GM19467 (cell line): Measurements from ENCODE around the gene SLC35F3.
"Not testable (repeated sequence)": the region's sequence is repeated elsewhere in the genome, so short reads cannot be mapped to it uniquely, and the experiment has no call there.

Experiments used
- ATAC-seq: cut with Tn5 transposase; IDR thresholded peaks from one replicate; pipeline ENCODE4 v1.9.1; 2021; ENCODE audit warnings: mild to moderate bottlenecking, moderate library complexity; ENCODE audit not compliant: unreplicated experiment

The SLC35F3 gene

GRCh38 chr1:234096161-234096770 is 191.8 kb downstream of the SLC35F3 start:
- ATAC-seq, result no peak

- no peak for ATAC-seq
These were observed 198.1 kb downstream of the SLC35F3 start for GRCh38 chr1:234102583-234102982.

- no peak for ATAC-seq
These were observed 198.7 kb downstream of the SLC35F3 start for GRCh38 chr1:234103198-234103597.

GRCh38 chr1:234106032-234106431 is 201.6 kb downstream of the SLC35F3 start:
- no peak for ATAC-seq

GRCh38 chr1:234107416-234108021 is 203.0 kb downstream of the SLC35F3 start:
- no peak for ATAC-seq

GRCh38 chr1:234108921-234109320 is 204.4 kb downstream of the SLC35F3 start:
- no peak for ATAC-seq

- no peak for ATAC-seq
These were observed 205.4 kb downstream of the SLC35F3 start for GRCh38 chr1:234109840-234110239.

GRCh38 chr1:234111458-234112142 is 207.1 kb downstream of the SLC35F3 start:
- no peak for ATAC-seq

- ATAC-seq, result no peak
These were observed 210.3 kb downstream of the SLC35F3 start for GRCh38 chr1:234114648-234115307.

GRCh38 chr1:234118911-234119310 is 214.4 kb downstream of the SLC35F3 start:
- no peak for ATAC-seq

- ATAC-seq, result no peak
These were observed 215.0 kb downstream of the SLC35F3 start for GRCh38 chr1:234119431-234119830.

- ATAC-seq, result no peak
These were observed 216.0 kb downstream of the SLC35F3 start for GRCh38 chr1:234120327-234120944.

- ATAC-seq, result not testable (repeated sequence)
These were observed 217.2 kb downstream of the SLC35F3 start for GRCh38 chr1:234121659-234122058.

- not testable (repeated sequence) for ATAC-seq
These were observed 218.1 kb downstream of the SLC35F3 start for GRCh38 chr1:234122571-234122970.

GRCh38 chr1:234123867-234124266 is 219.4 kb downstream of the SLC35F3 start:
- ATAC-seq, result no peak

- ATAC-seq, result no peak
These were observed 220.8 kb downstream of the SLC35F3 start for GRCh38 chr1:234125283-234125682.

- no peak for ATAC-seq
These were observed 221.2 kb downstream of the SLC35F3 start for GRCh38 chr1:234125714-234126113.

- no peak for ATAC-seq
These were observed 222.7 kb downstream of the SLC35F3 start for GRCh38 chr1:234127026-234127671.

- ATAC-seq, result no peak
These were observed 228.3 kb downstream of the SLC35F3 start for GRCh38 chr1:234132795-234133194.

GRCh38 chr1:234134878-234135277 is 230.4 kb downstream of the SLC35F3 start:
- no peak for ATAC-seq

- no peak for ATAC-seq
These were observed 231.0 kb downstream of the SLC35F3 start for GRCh38 chr1:234135501-234135900.
